WTC11 (cell line): ENCODE results near the gene PCGF3. TPM values are rescaled to one million over a fixed set of nuclear protein-coding genes. Genes with fewer than 3 reads are reported as not detected.

ENCODE experiments used
- ATAC-seq: fragments of 200-7000 bp; cut with Tn5 transposase; 2 replicates; pipeline ENCODE4 v1.10.0; 2021; ENCODE audit warnings: mild to moderate bottlenecking, moderate library complexity
- CTCF ChIA-PET: fragments of 300-600 bp; sonication (Branson Sonifier 250); formaldehyde crosslinking; loops from one replicate; lab custom pipeline; 2021; ENCODE audit warnings: antibody characterized with exemption; lab: Charles Lee
- POLR2A ChIA-PET: fragments of 350-600 bp; sonication (Branson Sonifier 250); formaldehyde crosslinking; loops from one replicate; lab custom pipeline; 2021; ENCODE audit warnings: antibody characterized with exemption; lab: Charles Lee
- DNase-seq: peaks from one replicate; pipeline ENCODE4 v3.0.0; 2021; ENCODE audit warnings: low spot score
- H3K27ac Mint-ChIP-seq: 2 replicates; pipeline ENCODE4 v1.8.0; 2021; ENCODE audit warnings: mixed read lengths
- H3K27me3 Mint-ChIP-seq: 2 replicates; pipeline ENCODE4 v1.8.0; 2021; ENCODE audit warnings: low read depth, mild to moderate bottlenecking, moderate library complexity, mixed read lengths
- H3K36me3 Mint-ChIP-seq: 2 replicates; pipeline ENCODE4 v1.8.0; 2021; ENCODE audit warnings: mixed read lengths
- H3K4me1 Mint-ChIP-seq: 2 replicates; pipeline ENCODE4 v1.8.0; 2022; ENCODE audit warnings: mixed read lengths
- H3K4me3 Mint-ChIP-seq: 2 replicates; pipeline ENCODE4 v1.8.0; 2021; ENCODE audit warnings: mild to moderate bottlenecking, moderate library complexity, mixed read lengths
- H3K9me3 Mint-ChIP-seq: 2 replicates; pipeline ENCODE4 v1.8.0; 2021; ENCODE audit warnings: mixed read lengths
- ELF4 ChIP-seq: sonication (generic); formaldehyde crosslinking; IDR thresholded peaks from 2 replicates; pipeline ENCODE4 v1.8.1; 2022; ENCODE audit warnings: low read depth, mild to moderate bottlenecking, moderate library complexity, missing genetic modification reagents
- JAZF1 ChIP-seq: fragments of 250-450 bp; sonication (Bioruptor Pico); IDR thresholded peaks from 2 replicates; pipeline ENCODE4 v1.9.0; 2021; ENCODE audit warnings: moderate library complexity, mild to moderate bottlenecking, inconsistent platforms
- NFYB ChIP-seq: sonication (generic); formaldehyde crosslinking; conservative IDR thresholded peaks from 2 replicates; pipeline ENCODE4 v1.8.0; 2022; ENCODE audit warnings: low read depth, missing genetic modification reagents
- NR1H2 ChIP-seq: sonication (generic); formaldehyde crosslinking; IDR thresholded peaks from 2 replicates; pipeline ENCODE4 v1.9.0; 2021; ENCODE audit warnings: mild to moderate bottlenecking, moderate library complexity, missing genetic modification reagents
- OVOL2 ChIP-seq: fragments of 250-450 bp; sonication (Bioruptor Pico); IDR thresholded peaks from 2 replicates; pipeline ENCODE4 v1.9.0; 2021; ENCODE audit warnings: mild to moderate bottlenecking, borderline replicate concordance
- ZNF416 ChIP-seq: fragments of 250-450 bp; sonication (Bioruptor Pico); IDR thresholded peaks from 2 replicates; pipeline ENCODE4 v1.9.0; 2021; ENCODE audit warnings: mild to moderate bottlenecking, inconsistent platforms
- ZNF423 ChIP-seq: fragments of 250-450 bp; sonication (Bioruptor Pico); IDR thresholded peaks from 2 replicates; pipeline ENCODE4 v2.1.2; 2022; ENCODE audit warnings: mild to moderate bottlenecking, moderate library complexity
- total RNA-seq: library from RNA; stranded (reverse); gene quantifications from 3 replicates; pipeline ENCODE4 v1.2.3, GENCODE V29; 2021
- TF ChIP-seq, protein P1 (sequence below): fragments of 250-450 bp; sonication (Bioruptor Pico); conservative IDR thresholded peaks from 2 replicates; pipeline ENCODE4 v1.9.0; 2021; ENCODE audit warnings: mild to moderate bottlenecking
- TF ChIP-seq, protein P2 (sequence below): fragments of 200-600 bp; IDR thresholded peaks from 2 replicates; pipeline ENCODE4 v1.8.0; 2022; ENCODE audit warnings: antibody characterized with exemption
- TF ChIP-seq, protein P3 (sequence below): sonication (generic); formaldehyde crosslinking; IDR thresholded peaks from 2 replicates; pipeline ENCODE4 v1.8.0; 2022; ENCODE audit warnings: mild to moderate bottlenecking, missing genetic modification reagents
- TF ChIP-seq, protein P4 (sequence below): sonication (generic); formaldehyde crosslinking; IDR thresholded peaks from 2 replicates; pipeline ENCODE4 v1.8.1; 2023; ENCODE audit warnings: mild to moderate bottlenecking, missing genetic modification reagents
- TF ChIP-seq, protein P5 (sequence below): sonication (generic); formaldehyde crosslinking; IDR thresholded peaks from 2 replicates; pipeline ENCODE4 v1.8.1; 2023; ENCODE audit warnings: mild to moderate bottlenecking, missing genetic modification reagents

The PCGF3 gene
- total RNA-seq, 1 experiment from 2014 or later: 65.7 TPM

DNA sequence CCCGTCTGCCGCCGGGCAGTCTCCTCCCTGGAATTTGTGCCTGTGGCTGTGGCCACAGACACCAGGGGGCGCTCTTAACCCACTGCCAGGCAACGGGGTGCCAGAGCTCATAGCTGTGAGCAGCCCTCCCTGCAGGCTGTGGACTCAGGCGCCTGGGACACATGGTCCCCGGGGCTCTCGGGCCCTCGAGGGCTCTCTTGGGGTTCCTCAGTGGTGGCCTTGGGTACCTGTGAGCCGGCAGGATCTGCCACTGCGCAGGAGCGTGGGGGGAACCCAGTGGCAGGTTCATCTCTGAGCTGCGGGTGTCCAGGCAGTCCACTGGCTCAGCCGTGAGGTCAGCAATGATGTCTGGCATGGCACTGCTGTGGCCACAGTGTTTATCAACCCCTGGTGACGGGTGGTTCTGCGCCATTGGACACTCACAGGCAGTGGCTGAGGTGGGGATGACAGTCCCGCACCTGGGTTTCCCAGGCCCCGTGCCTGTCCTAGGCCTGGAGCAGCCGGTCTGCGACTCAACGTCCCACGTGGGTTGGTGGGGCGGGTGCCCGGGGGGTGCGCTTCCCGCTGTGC lies 37.2 kb downstream of the PCGF3 start:
- peak; percentile 85 for DNase-seq
- ChIA-PET POLR2A (no interaction called here), CTCF (interaction anchor here (0.6 to 3.6 kb wide), 33 partner anchors 9 to 945 kb away, joined by 3 to 24 read pairs (median 5); partner anchors contain the start of genes ATP5ME, GAK and TMEM175)
- Mint-ChIP-seq H3K27me3 (no peaks in the 10 kb centered on the region), H3K4me3 (no peak overlapping the region), H3K4me1 (no peaks in the 10 kb centered on the region), H3K27ac (no peak overlapping the region), H3K36me3 (peaks cover 33% of the 10 kb centered on the region), H3K9me3 (peaks cover 2% of the 10 kb centered on the region; the same call in 1 of the 2 replicates)
- ATAC-seq: peak; percentile 93
- TF ChIP-seq, protein P1, sequence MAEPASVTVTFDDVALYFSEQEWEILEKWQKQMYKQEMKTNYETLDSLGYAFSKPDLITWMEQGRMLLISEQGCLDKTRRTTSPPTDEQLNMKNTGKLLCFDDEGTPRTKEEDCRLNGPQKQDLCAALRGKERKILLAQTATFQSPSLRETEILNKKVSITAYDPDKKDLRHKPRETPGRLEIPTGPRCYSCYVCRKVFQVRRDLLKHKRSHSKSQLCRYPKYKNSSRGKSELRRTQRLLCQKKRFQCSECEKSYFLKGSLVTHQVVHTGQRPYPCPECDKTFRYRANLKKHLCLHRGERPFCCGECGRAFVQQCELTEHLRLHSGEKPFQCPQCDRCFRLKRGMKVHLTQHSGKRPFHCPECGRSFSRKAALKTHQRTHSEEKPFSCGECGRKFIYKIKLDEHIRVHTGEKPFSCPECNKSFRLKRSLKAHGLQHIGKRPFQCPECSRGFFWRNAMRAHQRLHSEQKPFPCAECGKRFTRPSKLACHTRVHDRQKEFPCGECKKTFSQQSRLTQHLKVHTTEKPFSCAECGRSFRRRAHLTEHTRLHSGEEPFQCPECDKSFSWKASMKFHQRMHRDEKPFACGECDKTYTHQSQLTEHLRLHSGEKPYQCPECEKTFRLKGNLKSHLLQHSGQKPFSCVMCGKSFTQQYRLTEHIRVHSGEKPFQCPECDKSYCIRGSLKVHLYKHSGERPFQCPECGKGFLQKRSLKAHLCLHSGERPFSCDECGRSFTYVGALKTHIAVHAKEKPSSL (CRISPR knock-in tag): no peak
- TF ChIP-seq, protein P2, sequence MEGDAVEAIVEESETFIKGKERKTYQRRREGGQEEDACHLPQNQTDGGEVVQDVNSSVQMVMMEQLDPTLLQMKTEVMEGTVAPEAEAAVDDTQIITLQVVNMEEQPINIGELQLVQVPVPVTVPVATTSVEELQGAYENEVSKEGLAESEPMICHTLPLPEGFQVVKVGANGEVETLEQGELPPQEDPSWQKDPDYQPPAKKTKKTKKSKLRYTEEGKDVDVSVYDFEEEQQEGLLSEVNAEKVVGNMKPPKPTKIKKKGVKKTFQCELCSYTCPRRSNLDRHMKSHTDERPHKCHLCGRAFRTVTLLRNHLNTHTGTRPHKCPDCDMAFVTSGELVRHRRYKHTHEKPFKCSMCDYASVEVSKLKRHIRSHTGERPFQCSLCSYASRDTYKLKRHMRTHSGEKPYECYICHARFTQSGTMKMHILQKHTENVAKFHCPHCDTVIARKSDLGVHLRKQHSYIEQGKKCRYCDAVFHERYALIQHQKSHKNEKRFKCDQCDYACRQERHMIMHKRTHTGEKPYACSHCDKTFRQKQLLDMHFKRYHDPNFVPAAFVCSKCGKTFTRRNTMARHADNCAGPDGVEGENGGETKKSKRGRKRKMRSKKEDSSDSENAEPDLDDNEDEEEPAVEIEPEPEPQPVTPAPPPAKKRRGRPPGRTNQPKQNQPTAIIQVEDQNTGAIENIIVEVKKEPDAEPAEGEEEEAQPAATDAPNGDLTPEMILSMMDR: peak; percentile 94

DNA sequence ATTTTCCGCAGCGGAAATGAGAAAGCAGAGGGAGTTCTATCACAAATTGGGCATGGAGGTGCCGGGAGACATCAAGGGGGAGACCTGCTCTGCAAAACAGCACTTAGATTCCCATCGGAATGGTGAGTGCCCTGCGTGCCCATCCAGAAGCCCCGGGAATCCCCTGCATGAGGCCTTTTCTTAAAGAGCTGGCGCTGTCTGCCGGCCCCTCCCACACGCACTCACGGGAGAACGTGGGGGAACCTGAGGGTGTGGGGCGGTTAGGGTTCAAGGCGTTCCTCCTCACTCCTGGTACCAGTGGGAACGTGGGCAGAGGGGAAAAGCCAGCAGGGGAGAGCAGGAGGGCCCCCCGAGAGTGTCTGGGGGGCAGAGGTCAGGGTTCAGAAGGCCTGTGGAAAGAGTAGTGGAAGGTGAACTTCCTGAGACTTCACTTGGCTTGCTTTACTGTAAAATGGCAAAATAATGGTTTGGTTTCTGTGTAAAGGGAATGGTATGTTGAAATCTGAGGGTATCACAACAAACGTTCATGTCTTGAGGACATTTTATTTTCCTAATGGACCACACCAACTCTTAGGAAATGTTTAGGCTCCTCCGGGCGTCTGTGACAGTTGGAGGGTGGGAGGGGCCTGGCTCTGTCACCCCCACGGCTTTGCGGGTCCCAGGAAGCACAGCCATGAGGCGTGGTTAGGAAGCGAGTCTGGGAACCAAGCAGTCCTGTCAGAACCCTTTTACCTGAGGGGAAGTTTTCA lies 38.0 kb downstream of the PCGF3 start:
- peaks cover 3% of the 10 kb centered on the region; the same call in 1 of the 2 replicates for H3K9me3 Mint-ChIP-seq
- ATAC-seq: no peak
- H3K36me3 Mint-ChIP-seq: peaks cover 37% of the 10 kb centered on the region
- no peaks in the 10 kb centered on the region for H3K27me3 Mint-ChIP-seq
- H3K4me1 Mint-ChIP-seq: no peaks in the 10 kb centered on the region
- no peak for DNase-seq
- ChIA-PET POLR2A (no interaction called here), CTCF (interaction anchor here (0.7 to 3.6 kb wide), 15 partner anchors 9 to 188 kb away, joined by 3 to 24 read pairs (median 5); partner anchors contain the start of genes GAK and TMEM175)
- no peak overlapping the region for H3K4me3 Mint-ChIP-seq
- H3K27ac Mint-ChIP-seq: no peak overlapping the region
- TF ChIP-seq, protein P2: no peak
- TF ChIP-seq OVOL2 (CRISPR knock-in tag) (no peak), JAZF1 (CRISPR knock-in tag) (no peak), NFYB (CRISPR knock-in tag) (no peak), ELF4 (CRISPR knock-in tag) (no peak), NR1H2 (CRISPR knock-in tag) (no peak), ZNF416 (CRISPR knock-in tag) (no peak), ZNF423 (CRISPR knock-in tag) (no peak)
- TF ChIP-seq, protein P3, sequence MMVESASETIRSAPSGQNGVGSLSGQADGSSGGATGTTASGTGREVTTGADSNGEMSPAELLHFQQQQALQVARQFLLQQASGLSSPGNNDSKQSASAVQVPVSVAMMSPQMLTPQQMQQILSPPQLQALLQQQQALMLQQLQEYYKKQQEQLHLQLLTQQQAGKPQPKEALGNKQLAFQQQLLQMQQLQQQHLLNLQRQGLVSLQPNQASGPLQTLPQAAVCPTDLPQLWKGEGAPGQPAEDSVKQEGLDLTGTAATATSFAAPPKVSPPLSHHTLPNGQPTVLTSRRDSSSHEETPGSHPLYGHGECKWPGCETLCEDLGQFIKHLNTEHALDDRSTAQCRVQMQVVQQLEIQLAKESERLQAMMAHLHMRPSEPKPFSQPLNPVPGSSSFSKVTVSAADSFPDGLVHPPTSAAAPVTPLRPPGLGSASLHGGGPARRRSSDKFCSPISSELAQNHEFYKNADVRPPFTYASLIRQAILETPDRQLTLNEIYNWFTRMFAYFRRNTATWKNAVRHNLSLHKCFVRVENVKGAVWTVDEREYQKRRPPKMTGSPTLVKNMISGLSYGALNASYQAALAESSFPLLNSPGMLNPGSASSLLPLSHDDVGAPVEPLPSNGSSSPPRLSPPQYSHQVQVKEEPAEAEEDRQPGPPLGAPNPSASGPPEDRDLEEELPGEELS (CRISPR knock-in tag): no peak
- TF ChIP-seq, protein P1 (CRISPR knock-in tag): no peak
- TF ChIP-seq, protein P4, sequence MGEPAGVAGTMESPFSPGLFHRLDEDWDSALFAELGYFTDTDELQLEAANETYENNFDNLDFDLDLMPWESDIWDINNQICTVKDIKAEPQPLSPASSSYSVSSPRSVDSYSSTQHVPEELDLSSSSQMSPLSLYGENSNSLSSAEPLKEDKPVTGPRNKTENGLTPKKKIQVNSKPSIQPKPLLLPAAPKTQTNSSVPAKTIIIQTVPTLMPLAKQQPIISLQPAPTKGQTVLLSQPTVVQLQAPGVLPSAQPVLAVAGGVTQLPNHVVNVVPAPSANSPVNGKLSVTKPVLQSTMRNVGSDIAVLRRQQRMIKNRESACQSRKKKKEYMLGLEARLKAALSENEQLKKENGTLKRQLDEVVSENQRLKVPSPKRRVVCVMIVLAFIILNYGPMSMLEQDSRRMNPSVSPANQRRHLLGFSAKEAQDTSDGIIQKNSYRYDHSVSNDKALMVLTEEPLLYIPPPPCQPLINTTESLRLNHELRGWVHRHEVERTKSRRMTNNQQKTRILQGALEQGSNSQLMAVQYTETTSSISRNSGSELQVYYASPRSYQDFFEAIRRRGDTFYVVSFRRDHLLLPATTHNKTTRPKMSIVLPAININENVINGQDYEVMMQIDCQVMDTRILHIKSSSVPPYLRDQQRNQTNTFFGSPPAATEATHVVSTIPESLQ (CRISPR knock-in tag): no peak
- TF ChIP-seq, protein P5, sequence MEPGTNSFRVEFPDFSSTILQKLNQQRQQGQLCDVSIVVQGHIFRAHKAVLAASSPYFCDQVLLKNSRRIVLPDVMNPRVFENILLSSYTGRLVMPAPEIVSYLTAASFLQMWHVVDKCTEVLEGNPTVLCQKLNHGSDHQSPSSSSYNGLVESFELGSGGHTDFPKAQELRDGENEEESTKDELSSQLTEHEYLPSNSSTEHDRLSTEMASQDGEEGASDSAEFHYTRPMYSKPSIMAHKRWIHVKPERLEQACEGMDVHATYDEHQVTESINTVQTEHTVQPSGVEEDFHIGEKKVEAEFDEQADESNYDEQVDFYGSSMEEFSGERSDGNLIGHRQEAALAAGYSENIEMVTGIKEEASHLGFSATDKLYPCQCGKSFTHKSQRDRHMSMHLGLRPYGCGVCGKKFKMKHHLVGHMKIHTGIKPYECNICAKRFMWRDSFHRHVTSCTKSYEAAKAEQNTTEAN (CRISPR knock-in tag): no peak
